Limb (tissue), 2 donors: ENCODE measurements around the gene PCDHA8.
"Not testable (repeated sequence)": the region's sequence is repeated elsewhere in the genome, so short reads cannot be mapped to it uniquely, and the experiment has no call there.

Experiments
- DNase-seq, 2 donors: peaks; one replicate each; pipeline ENCODE4 v3.0.0-alpha.2; 2016; ENCODE audit errors: extremely low spot score in 2 of 2

PCDHA8 gene

DNA sequence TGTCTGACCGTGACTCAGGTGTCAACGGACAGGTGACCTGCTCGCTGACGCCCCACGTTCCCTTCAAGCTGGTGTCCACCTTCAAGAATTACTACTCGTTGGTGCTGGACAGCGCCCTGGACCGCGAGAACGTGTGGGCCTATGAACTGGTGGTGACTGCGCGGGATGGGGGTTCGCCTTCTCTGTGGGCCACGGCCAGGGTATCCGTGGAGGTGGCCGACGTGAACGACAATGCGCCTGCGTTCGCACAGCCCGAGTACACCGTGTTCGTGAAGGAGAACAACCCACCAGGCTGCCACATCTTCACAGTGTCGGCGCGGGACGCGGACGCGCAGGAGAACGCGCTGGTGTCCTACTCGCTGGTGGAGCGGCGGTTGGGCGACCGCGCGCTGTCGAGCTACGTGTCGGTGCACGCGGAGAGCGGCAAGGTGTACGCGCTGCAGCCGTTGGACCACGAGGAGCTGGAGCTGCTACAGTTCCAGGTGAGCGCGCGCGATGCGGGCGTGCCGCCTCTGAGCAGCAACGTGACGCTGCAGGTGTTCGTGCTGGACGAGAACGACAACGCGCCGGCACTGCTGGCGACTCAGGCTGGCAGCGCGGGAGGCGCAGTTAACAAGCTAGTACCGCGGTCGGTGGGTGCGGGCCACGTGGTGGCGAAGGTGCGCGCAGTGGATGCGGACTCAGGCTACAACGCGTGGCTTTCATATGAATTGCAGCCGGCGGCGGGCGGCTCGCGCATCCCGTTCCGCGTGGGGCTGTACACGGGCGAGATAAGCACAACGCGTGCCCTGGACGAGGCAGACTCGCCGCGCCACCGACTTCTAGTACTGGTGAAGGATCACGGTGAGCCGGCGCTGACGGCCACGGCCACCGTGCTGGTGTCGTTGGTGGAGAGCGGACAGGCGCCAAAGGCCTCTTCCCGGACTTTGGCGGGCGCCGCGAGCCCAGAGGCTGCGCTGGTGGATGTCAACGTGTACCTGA, 29.5 kb downstream of the PCDHA8 start:
- DNase-seq = no peak

GRCh38 chr5:140875085-140876065, 34.4 kb downstream of the PCDHA8 start, which contains the start of gene PCDHA12:
Gene PCDHA12 (plus strand): TSS chr5:140875308. CDS start chr5:140875473, 165 bp downstream.
- DNase-seq = no peak

GRCh38 chr5:140876541-140877261, 35.7 kb downstream of the PCDHA8 start:
- not testable (repeated sequence) for DNase-seq

- DNase-seq = no peak
These were observed 36.2 kb downstream of the PCDHA8 start for GRCh38 chr5:140877262-140877581.

GRCh38 chr5:140881889-140882590, 41.1 kb downstream of the PCDHA8 start, which contains the start of gene PCDHA13:
Gene PCDHA13 (plus strand): TSS chr5:140882124. CDS start chr5:140882269, 145 bp downstream.
- no peak for DNase-seq

- DNase-seq = no peak
These were observed 41.6 kb downstream of the PCDHA8 start for GRCh38 chr5:140882591-140882899.

- DNase-seq = no peak
These were observed 42.4 kb downstream of the PCDHA8 start for GRCh38 chr5:140883373-140883772.

DNA sequence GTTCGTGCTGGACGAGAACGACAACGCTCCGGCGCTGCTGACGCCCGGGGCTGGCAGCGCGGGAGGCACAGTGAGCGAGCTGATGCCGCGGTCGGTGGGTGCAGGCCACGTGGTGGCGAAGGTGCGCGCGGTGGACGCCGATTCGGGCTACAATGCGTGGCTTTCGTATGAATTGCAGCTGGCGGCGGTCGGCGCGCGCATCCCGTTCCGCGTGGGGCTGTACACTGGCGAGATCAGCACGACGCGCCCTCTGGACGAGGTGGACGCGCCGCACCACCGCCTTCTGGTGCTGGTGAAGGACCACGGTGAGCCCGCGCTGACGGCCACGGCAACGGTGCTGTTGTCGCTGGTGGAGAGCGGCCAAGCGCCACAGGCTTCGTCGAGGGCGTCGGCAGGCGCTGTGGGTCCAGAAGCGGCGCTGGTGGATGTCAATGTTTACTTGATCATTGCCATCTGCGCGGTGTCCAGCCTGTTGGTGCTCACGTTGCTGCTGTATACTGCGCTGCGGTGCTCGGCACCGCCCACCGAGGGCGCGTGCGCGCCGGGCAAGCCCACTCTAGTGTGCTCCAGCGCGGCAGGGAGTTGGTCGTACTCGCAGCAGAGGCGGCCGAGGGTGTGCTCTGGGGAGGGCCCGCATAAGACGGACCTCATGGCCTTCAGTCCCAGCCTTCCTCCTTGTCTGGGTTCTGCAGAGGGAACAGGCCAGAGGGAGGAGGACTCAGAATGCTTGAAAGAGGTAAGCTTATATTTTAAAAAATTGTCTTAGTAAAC, 43.1 kb downstream of the PCDHA8 start:
- DNase-seq = no peak
